ENCODE results near the gene IDUA. TPM values are rescaled to one million over a fixed set of nuclear protein-coding genes. Genes with fewer than 3 reads are reported as not detected.
A peak's percentile ranks its signal among the peaks of the same experiment; 100 is the strongest.

The IDUA gene
- total RNA-seq, 8 experiments from 2014 or later, result 0.88 to 17.4 (median 5.0) TPM

- Histone ChIP-seq H3K4me1 (replicated peaks in 1 of 2) (no peaks in the 10 kb centered on the region), H3K4me3 (no peak overlapping the region), H3K27ac (no peak overlapping the region)
- no peak for ATAC-seq (replicated peaks in 6 of 8)
- WGBS, 10 experiments, result 60 to 81% (median 64%) methylated on average over 1 to 9 of the region's 24 CpGs; no CpG with 5 or more reads in 6 of the 10 experiments
- in situ Hi-C loops (cut with MboI; ENCODE audit: low pct_unique_long_range_greater_than_20kb in 2 of 9, low sequenced_read_pairs in 9 of 9, unreplicated experiment in 9 of 9), result no loop called here
Measured at GRCh38 chr4:959338-960139, 27.3 kb upstream of the IDUA start.

DNA sequence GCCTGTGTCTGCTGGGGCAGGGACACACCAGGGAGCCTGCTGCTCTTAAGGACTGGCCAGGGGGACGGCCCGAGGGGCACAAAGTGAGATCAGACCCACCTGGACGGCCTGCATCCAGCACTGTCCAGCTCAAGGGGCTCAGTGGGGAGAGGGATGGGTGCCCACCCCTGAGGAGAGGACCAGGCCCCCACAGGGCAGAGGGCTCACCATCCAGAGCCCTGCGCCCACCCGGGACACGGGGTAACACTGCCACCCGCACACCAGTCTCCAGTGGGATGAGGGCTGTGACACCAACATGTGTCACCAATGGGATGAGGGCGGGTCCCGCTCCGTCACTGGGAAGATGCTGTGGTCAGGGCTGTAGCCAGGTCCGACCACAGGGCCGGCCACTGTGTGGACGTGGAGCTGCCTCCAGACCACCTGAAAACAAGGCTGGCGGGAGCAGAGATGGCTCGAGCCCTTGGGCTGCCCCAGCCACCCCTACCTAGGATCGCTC lies 26.7 kb upstream of the IDUA start:
- in situ Hi-C loops (cut with MboI; ENCODE audit: low pct_unique_long_range_greater_than_20kb in 2 of 9, low sequenced_read_pairs in 9 of 9, unreplicated experiment in 9 of 9), result no loop called here
- Histone ChIP-seq H3K4me3 (no peak overlapping the region), H3K4me1 (replicated peaks in 1 of 2) (no peaks in the 10 kb centered on the region), H3K27ac (no peak overlapping the region)
- WGBS, 10 experiments, result 60 to 100% methylated on average over 1 to 2 of the region's 16 CpGs; no CpG with 5 or more reads in 8 of the 10 experiments
- peak in 2 of 8 experiments; percentile 7 to 10 for ATAC-seq (replicated peaks in 6 of 8)

DNA sequence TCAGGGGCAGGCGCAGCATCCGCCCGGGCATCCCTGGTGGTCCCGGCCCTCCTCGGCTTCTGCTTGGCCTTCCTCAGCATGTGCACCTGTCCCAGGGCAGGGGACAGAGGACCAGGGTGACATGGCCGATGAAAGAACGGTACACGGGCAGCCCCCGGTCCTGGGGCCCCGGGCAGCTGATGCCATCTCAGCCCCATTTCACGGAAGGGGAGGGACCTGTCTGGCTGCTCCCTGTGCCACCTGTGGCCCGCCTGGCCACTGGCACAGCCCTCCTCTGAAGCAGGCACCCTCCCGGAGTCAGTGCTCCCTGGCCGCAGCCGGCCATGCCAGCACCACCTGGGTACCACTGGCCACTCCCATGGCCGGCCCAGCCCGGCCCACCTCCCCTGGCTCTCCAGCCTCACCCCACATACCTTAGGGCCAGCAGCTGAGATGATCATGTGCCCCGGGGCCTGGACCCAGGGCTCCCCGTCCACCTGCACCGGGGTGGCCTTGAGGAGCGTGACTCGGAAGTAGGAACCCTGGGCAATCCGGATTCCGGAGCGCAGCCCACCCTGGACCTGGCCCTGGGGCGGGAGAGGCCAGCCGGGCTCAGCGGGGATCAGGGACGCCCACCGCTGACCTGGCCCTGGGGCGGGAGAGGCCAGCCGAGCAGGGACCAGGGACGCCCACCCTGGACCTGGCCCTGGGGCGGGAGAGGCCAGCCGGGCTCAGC lies 26.1 kb upstream of the IDUA start:
- in situ Hi-C loops (cut with MboI; ENCODE audit: low pct_unique_long_range_greater_than_20kb in 2 of 9, low sequenced_read_pairs in 9 of 9, unreplicated experiment in 9 of 9), result no loop called here
- H3K27ac ChIP-seq, result no peak overlapping the region
- peak in 2 of 8 experiments; percentile 5 to 6 for ATAC-seq (replicated peaks in 6 of 8)
- 84 to 100% (median 91%) methylated on average over 1 to 12 of the region's 35 CpGs; no CpG with 5 or more reads in 7 of the 10 experiments for WGBS, 10 experiments
- H3K4me3 ChIP-seq, result no peak overlapping the region
- no peaks in the 10 kb centered on the region for H3K4me1 ChIP-seq (replicated peaks in 1 of 2)

DNA sequence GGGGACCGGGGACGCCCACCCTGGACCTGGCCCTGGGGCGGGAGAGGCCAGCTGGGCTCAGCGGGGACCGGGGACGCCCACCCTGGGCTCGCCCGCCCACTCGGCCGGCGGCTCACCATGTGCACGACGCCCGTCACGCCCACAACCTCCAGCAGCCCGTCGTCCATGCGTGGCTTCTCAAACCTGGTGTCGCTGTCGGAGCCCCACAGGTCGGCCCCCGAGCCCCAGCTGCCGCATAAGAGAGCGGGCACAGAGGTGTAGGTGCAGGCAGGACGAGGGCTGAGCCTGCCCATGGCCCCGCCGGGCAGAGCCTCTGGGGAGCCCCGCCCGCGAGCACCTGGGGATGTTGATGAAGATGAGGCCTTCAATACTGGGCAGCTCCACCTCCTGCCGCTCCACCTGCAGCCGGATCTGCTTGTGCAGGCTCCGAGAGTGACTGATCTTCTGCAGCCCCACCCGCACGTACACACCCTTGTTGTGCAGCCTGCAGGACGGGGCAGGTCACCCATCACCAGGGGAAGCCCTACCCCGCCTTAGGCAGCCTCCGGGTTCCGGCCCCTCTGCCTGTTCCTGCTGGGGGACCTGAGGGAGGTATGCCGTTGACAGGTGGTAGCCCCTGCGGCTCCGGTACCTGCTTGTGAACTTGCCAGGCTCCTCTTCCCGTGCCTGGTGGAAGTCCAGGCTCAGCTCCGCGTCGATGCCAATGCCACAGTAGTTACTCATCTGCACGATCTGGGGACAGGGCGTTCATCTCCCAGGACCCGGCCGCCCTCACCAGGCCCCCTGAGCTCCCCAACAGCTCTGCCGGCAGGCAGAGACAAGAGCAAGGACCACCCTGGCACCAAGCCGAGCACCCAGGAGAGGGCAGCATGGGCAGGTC lies 25.3 kb upstream of the IDUA start:
- no peak overlapping the region for H3K4me3 ChIP-seq
- H3K4me1 ChIP-seq (replicated peaks in 1 of 2), result no peaks in the 10 kb centered on the region
- in situ Hi-C loops (cut with MboI; ENCODE audit: low pct_unique_long_range_greater_than_20kb in 2 of 9, low sequenced_read_pairs in 9 of 9, unreplicated experiment in 9 of 9), result no loop called here
- H3K27ac ChIP-seq, result no peak overlapping the region
- 72 to 92% (median 90%) methylated on average over 2 to 12 of the region's 52 CpGs; no CpG with 5 or more reads in 7 of the 10 experiments for WGBS, 10 experiments
- peak in 1 of 8 experiments; percentile 48 for ATAC-seq (replicated peaks in 6 of 8)

GRCh38 chr4:962231-963208 lies 24.3 kb upstream of the IDUA start:
- in situ Hi-C loops (cut with MboI; ENCODE audit: low pct_unique_long_range_greater_than_20kb in 2 of 9, low sequenced_read_pairs in 9 of 9, unreplicated experiment in 9 of 9), result no loop called here
- H3K4me3 ChIP-seq, result no peak overlapping the region
- H3K27ac ChIP-seq, result no peak overlapping the region
- ATAC-seq (replicated peaks in 6 of 8), result peak in 1 of 8 experiments; percentile 6
- peaks cover under 1 to 1% of the 10 kb centered on the region in 2 donors for H3K4me1 ChIP-seq (replicated peaks in 1 of 2)
- 72 to 100% (median 95%) methylated on average over 1 to 11 of the region's 54 CpGs; no CpG with 5 or more reads in 6 of the 10 experiments for WGBS, 10 experiments

DNA sequence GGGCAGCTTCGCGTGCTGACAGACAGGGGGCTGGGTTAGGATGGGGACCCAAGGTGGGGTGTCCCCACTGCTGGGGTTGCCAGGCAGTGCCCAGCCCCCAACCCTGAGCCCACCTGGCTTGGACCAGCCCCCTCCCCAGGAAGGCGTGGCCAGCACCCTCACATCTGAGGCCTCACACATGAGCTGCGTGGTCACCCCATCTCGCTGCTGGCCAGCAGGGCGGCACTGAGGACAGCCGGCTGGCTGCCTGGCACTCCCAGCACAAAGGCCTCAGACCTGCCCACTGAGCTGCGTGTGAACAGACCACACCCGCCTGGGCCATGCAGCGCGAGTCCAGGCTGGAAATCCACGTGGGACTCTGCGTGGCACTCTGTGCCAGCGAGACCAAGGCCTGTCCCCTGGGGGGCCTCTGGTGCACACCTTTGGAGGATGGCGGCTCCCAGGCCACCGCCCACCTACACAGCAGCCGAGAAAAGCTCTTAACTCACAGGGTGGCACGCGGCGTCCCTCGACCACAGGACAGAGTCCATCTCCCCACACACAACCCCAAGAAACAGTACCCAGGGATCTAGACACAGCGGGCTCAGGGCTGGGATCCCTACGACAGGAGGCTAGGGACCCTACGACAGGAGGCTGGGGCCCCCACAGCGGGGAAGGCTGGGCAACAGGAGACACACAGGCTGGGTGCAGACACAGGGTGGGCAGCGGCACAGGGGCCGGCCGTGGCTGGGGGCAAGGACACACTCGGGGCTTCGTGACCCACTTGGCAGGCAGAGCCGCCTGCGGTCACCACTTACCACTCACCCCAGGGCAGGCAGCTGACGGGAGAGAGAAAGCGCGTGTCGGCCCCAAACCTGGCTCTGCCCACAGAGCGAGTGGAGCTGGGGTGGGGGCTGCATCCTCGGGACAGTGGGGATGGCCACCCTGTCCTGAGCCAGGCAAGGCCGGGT lies 23.3 kb upstream of the IDUA start:
- no peak for ATAC-seq (replicated peaks in 6 of 8)
- 80 to 100% (median 83%) methylated on average over 1 to 7 of the region's 39 CpGs; no CpG with 5 or more reads in 5 of the 10 experiments for WGBS, 10 experiments
- no peak overlapping the region for H3K27ac ChIP-seq
- in situ Hi-C loops (cut with MboI; ENCODE audit: low pct_unique_long_range_greater_than_20kb in 2 of 9, low sequenced_read_pairs in 9 of 9, unreplicated experiment in 9 of 9), result no loop called here
- H3K4me1 ChIP-seq (replicated peaks in 1 of 2), result peaks cover 4 to 5% of the 10 kb centered on the region in 2 donors
- no peak overlapping the region for H3K4me3 ChIP-seq

DNA sequence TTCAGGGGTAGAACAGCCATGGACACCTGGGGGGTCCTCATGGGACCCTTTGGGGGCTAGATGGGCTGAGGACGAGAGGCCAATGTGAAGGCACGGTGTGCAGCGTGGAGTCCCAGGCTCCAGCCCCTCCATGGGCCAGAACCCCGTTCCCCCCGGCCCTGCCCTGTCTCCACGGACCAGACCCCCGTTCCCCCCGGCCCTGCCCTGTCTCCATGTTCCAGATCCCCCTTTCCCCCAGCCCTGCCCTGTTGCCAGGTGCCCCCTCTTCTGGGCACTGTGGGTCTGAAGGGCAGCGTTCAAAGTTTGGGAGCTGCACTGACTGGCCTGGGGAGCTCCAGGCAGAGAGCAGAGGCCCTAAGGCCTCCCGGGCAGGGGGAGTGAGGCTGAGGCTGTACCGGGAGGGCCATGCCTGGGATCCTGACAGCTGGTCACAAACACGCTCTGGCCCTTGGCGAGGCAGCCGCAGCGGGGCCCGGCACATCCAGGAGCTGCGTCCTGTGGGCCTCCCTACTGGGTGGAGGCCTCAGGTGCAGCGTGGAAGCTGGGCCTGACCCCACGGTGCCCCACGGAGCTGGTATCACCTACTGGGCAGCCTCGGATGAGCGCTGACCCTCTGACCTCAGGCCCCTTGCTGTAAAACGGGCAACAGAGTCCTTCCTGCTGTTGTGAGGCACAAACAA lies 22.4 kb upstream of the IDUA start:
- H3K4me1 ChIP-seq (replicated peaks in 1 of 2), result peaks cover 4 to 5% of the 10 kb centered on the region in 2 donors
- WGBS, 10 experiments, result 40 to 92% (median 73%) methylated on average over 1 to 5 of the region's 23 CpGs; no CpG with 5 or more reads in 6 of the 10 experiments
- H3K27ac ChIP-seq, result no peak overlapping the region
- in situ Hi-C loops (cut with MboI; ENCODE audit: low pct_unique_long_range_greater_than_20kb in 2 of 9, low sequenced_read_pairs in 9 of 9, unreplicated experiment in 9 of 9), result no loop called here
- ATAC-seq (replicated peaks in 6 of 8), result no peak
- no peak overlapping the region for H3K4me3 ChIP-seq

DNA sequence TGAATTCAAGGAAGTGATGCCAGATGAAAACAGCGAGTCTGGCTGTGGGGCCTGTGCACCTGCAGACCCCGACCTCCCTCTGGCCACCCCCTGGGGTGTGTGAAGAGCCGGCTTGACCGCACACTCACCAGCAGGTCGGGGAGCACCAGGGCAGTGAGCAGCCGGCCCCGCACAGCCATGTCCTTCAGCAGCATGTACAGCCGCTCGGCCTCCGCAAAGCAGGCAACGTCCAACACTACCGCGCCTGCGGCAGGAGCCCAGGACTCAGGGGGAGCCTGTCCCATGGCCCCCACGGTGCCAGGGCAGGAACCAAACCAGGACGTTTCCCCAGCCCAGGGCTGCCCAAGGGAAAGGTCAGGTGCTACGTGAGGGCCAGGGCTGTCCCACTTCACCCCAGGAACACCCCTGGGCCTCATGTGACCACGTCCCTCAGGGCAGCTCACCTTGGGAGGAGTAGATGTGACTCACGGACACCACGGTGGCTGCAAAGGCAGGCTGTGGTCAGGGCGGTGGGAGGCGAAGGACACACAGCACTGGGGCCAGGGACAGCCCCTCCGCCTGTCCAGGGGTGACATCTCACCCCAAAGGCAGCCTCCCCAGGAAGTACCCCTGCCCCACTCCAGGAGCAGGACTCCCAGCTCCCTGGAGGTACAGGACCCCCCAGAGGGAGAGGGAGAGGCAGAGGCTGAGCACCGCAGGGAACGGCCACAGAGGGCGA lies 21.6 kb upstream of the IDUA start:
- Histone ChIP-seq H3K4me3 (no peak overlapping the region), H3K27ac (no peak overlapping the region), H3K4me1 (replicated peaks in 1 of 2) (peaks cover 4 to 5% of the 10 kb centered on the region in 2 donors)
- in situ Hi-C loops (cut with MboI; ENCODE audit: low pct_unique_long_range_greater_than_20kb in 2 of 9, low sequenced_read_pairs in 9 of 9, unreplicated experiment in 9 of 9), result no loop called here
- 67 to 100% (median 86%) methylated on average over 1 to 12 of the region's 26 CpGs; no CpG with 5 or more reads in 2 of the 10 experiments for WGBS, 10 experiments
- no peak for ATAC-seq (replicated peaks in 6 of 8)

DNA sequence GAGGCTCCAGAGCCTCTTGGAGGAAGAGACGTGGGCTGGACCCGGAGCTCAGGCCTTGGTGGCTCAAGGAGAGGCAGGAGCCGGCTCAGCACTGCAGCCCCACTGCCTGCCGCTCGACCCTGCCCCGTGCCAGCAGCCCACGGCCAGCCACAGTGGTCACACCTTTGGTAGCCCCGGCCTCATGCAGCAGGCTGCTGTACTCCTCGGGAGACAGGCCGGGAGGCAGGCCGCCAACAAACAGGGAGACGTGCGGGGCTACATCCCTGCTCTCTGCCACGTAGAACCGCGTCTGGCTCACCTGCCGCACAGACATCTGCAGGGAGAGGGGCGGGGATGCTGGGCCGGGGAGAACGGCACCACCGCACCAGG lies 21.1 kb upstream of the IDUA start:
- no peak for ATAC-seq (replicated peaks in 6 of 8)
- WGBS, 10 experiments, result 93 to 95% methylated on average over 3 to 4 of the region's 21 CpGs; no CpG with 5 or more reads in 8 of the 10 experiments
- peaks cover 4 to 5% of the 10 kb centered on the region in 2 donors for H3K4me1 ChIP-seq (replicated peaks in 1 of 2)
- no peak overlapping the region for H3K27ac ChIP-seq
- no peak overlapping the region for H3K4me3 ChIP-seq
- in situ Hi-C loops (cut with MboI; ENCODE audit: low pct_unique_long_range_greater_than_20kb in 2 of 9, low sequenced_read_pairs in 9 of 9, unreplicated experiment in 9 of 9), result no loop called here

All from motor neuron (in vitro differentiated cells).